ENCODE measurements around the gene PPP1R16B. TPM values are rescaled to one million over a fixed set of nuclear protein-coding genes. Genes with fewer than 3 reads are reported as not detected.

PPP1R16B gene
- total and polyA plus RNA-seq, 2 of the 8 experiments (the other 6 are each of a cell fraction or from before 2014, with no cell fraction given) = 2.6 to 8.9 TPM

DNA sequence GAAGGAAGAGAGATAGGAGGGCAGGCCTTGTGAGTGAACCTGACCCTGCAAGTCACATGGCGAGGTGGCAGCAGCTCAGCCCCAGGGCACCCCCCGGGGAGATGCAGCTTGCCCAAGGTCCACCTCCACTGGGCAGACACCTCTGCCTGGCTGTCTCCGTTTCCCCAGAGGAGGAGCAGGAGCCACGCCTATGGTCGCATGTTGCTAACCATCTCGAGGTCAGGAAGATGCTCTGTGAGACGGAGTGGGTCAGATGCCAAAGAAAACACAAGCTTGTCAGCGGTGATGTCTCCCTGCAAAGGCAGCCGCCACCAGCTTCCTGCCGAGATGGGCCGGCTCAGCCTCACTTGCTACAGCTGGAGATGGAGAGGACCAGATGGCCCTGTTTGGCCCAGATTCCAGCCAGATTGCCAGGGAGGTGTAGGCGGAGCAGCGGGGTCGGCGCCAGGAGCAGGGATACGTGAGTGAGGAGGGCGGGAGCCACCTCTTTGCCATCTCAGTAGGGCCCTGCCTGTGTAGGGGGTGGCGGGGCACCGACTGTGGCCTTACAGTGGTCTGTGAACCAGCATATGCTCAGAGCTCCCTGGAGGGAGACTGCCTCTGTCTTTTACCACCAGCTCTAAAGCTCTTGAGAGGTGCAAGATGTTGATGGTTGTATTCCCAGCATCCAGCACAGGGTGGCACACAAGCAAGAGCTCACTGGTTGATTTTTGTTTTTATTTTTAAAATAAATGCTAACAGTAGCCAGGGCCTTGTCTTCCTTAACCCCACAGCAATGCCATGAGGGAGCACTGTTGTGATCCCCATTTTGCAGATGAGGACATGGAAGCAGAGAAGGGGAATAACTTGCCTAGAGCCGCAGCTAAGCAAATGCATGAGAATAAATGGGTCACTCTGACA lies 77.8 kb downstream of the PPP1R16B start:
- Histone ChIP-seq H3K79me2 (ENCODE audit: control insufficient read depth in 1 of 2, insufficient read depth in 2 of 2, low read length in 2 of 2) (no peaks in the 10 kb centered on the region), H3K23ac (ENCODE audit: insufficient read length) (no peak overlapping the region), H2AFZ (ENCODE audit: low read length) (no peak overlapping the region), H3K36me3 (ENCODE audit: control insufficient read depth in 2 of 4, insufficient read depth in 4 of 4, low read length in 3 of 4) (no peaks in the 10 kb centered on the region), H3K9me3 (ENCODE audit: insufficient read depth in 2 of 2, low read depth in 1 of 2, low read length in 1 of 2) (no peaks in the 10 kb centered on the region), H3K23me2 (ENCODE audit: low read depth, low read length) (peaks cover 2% of the 10 kb centered on the region; the same call in 1 of the 2 replicates), H3K18ac (ENCODE audit: extremely low read depth, low read length) (no peak overlapping the region), H3K56ac (replicated peaks; ENCODE audit: insufficient read length, low read depth, low read length) (no peak overlapping the region), H3K79me1 (ENCODE audit: low read depth, low read length) (no peaks in the 10 kb centered on the region; the same call in 1 of the 2 replicates), H3K27me3 (replicated peaks in 1 of 4; ENCODE audit: control insufficient read depth in 3 of 4, extremely low read depth in 1 of 4, insufficient read depth in 3 of 4, low read length in 3 of 4) (no peaks in the 10 kb centered on the region), H3K27ac (ENCODE audit: low read depth, low read length) (no peak overlapping the region), H3K9ac (replicated peaks in 1 of 4; ENCODE audit: extremely low read depth in 1 of 4, low read depth in 3 of 4, low read length in 3 of 4) (no peak overlapping the region), H2AK5ac (ENCODE audit: low read depth, low read length) (peak overlapping the region; percentile 41; the same call in 1 of the 2 replicates), H2BK12ac (ENCODE audit: low read depth, low read length) (no peak overlapping the region), H2BK5ac (ENCODE audit: low read depth, low read length) (peak overlapping the region; percentile 54), H2BK15ac (ENCODE audit: low read length) (no peak overlapping the region), H3K4ac (replicated peaks; ENCODE audit: insufficient read length, low read depth, low read length) (no peak overlapping the region), H3K4me2 (ENCODE audit: insufficient read depth in 1 of 2, low read depth in 2 of 2, low read length in 2 of 2) (no peak overlapping the region), H3K4me1 (replicated peaks in 1 of 4; ENCODE audit: control insufficient read depth in 3 of 4, insufficient read depth in 4 of 4, low read length in 3 of 4) (peaks cover 0 to 7% (median 2%) of the 10 kb centered on the region in 4 experiments; a peak in 5 of 7 replicates), H3K4me3 (ENCODE audit: extremely low read depth in 1 of 4, insufficient read depth in 2 of 4, low read depth in 3 of 4, low read length in 4 of 4) (no peak overlapping the region), H2BK20ac (ENCODE audit: low read length) (no peak overlapping the region), H3K14ac (ENCODE audit: insufficient read length) (no peak overlapping the region), H4K91ac (replicated peaks; ENCODE audit: insufficient read length, low read length) (no peak overlapping the region), H4K5ac (ENCODE audit: insufficient read length, low read depth, low read length) (no peak overlapping the region), H4K20me1 (replicated peaks in 1 of 2; ENCODE audit: control insufficient read depth in 1 of 2, insufficient read depth in 2 of 2, low read length in 2 of 2) (peaks cover 0 to 2% of the 10 kb centered on the region in 2 experiments), H4K8ac (ENCODE audit: extremely low read depth, insufficient read depth, low read length) (no peak overlapping the region), H2BK120ac (replicated peaks; ENCODE audit: low read depth, low read length) (no peak overlapping the region)
- DNase-seq (ENCODE audit: low read depth in 1 of 2, low spot score in 2 of 2) = no peak
- 93% methylated on average over 17 of the region's 20 CpGs; no CpG with 5 or more reads in 1 of the 2 experiments for WGBS, 2 experiments (ENCODE audit: extremely low coverage in 1 of 2, insufficient coverage in 1 of 2, insufficient read length in 1 of 2, insufficient replicate concordance in 2 of 2, low coverage in 1 of 2, low lambda C conversion rate in 2 of 2, missing lambda C conversion rate in 1 of 2)
- no peak for FAIRE-seq
- POLR2A ChIA-PET (ENCODE audit: partially characterized antibody) = interaction anchor here (1.0 kb wide), 2 partner anchors 10 to 42 kb away, joined by 3 read pairs; no protein-coding TSS in a partner anchor
- TF ChIP-seq GABPA (IDR thresholded peaks at IDR 0.05; ENCODE audit: borderline replicate concordance, insufficient read depth, low read length) = no peak
- TF ChIP-seq TAF7 (optimal IDR thresholded peaks at IDR 0.05; ENCODE audit: borderline replicate concordance, low read depth, low read length) = no peak
- no peak for TF ChIP-seq HDAC6 (IDR thresholded peaks at IDR 0.05; ENCODE audit: low read depth, low read length)
- TF ChIP-seq POLR2AphosphoS5 (IDR thresholded peaks at IDR 0.05; ENCODE audit: low read depth, low read length) = no peak
- no peak for TF ChIP-seq POU5F1 (IDR thresholded peaks at IDR 0.05; ENCODE audit: low read depth, low read length)
- TF ChIP-seq CBX8 (IDR thresholded peaks at IDR 0.05; ENCODE audit: borderline replicate concordance, low read depth, low read length) = no peak
- TF ChIP-seq, protein P1, sequence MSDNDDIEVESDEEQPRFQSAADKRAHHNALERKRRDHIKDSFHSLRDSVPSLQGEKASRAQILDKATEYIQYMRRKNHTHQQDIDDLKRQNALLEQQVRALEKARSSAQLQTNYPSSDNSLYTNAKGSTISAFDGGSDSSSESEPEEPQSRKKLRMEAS (IDR thresholded peaks at IDR 0.05) = no peak
- CTCF ChIA-PET (ENCODE audit: partially characterized antibody) = interaction anchor here (0.7 to 7.1 kb wide), 16 partner anchors 9 to 250 kb away, joined by 3 to 79 read pairs (median 4); partner anchors contain the start of genes FAM83D and PPP1R16B
